Large intestine (tissue), 12 donors: ENCODE data around the gene CHST4. TPM values are rescaled to one million over a fixed set of nuclear protein-coding genes. Genes with fewer than 3 reads are reported as not detected.

Source experiments
- DNase-seq, 2 donors: peaks; one replicate each; pipeline versions ENCODE4 v3.0.0 to v3.0.0-alpha.2; 2013
- H3K27ac ChIP-seq: one replicate; pipeline ENCODE4 v1.5.1; 2013; ENCODE audit warnings: low read length
- H3K27me3 ChIP-seq: 2 replicates; pipeline ENCODE4 v1.6.1; 2013; ENCODE audit warnings: low read length; ENCODE audit not compliant: control insufficient read depth, insufficient read depth
- H3K36me3 ChIP-seq: 2 replicates; pipeline ENCODE4 v1.6.1; 2013; ENCODE audit warnings: low read length; ENCODE audit not compliant: control insufficient read depth, insufficient read depth
- H3K4me1 ChIP-seq: one replicate; pipeline ENCODE4 v1.6.1; 2013; ENCODE audit warnings: low read length; ENCODE audit not compliant: control insufficient read depth, insufficient read depth
- H3K4me3 ChIP-seq: one replicate; pipeline ENCODE4 v1.5.1; 2013; ENCODE audit warnings: low read length
- H3K9me3 ChIP-seq: one replicate; pipeline ENCODE4 v1.6.1; 2013; ENCODE audit warnings: mild to moderate bottlenecking, low read depth, low read length, moderate library complexity; ENCODE audit not compliant: control insufficient read depth
- WGBS: methylation state at CpG from one replicate; pipeline ENCODE4 v1.1.5; 2013; ENCODE audit warnings: low lambda C conversion rate; ENCODE audit not compliant: insufficient coverage; 5-methylcytosine and 5-hydroxymethylcytosine counted together
- long read RNA-seq, 11 donors: transcript quantifications; one replicate each; lab custom pipeline, GENCODE V29; 2026
- polyA plus RNA-seq: library from polyadenylated mRNA; unstranded; fragments of 120-200 nt; gene quantifications from one replicate; pipeline ENCODE4 v1.2.1, GENCODE V29; 2013

The CHST4 gene
- polyA plus RNA-seq, result 0.12 TPM
- long read RNA-seq, donor 1, result 0 reads
- long read RNA-seq, donor 2, result 0 reads
- long read RNA-seq, donor 3, result 0 reads
- long read RNA-seq, donor 4, result 0 reads
- long read RNA-seq, donor 5, result 0 reads
- long read RNA-seq, donor 6, result 0 reads
- long read RNA-seq, donor 7, result 0 reads
- long read RNA-seq, donor 8, result 0 reads
- long read RNA-seq, donor 9, result 0 reads
- long read RNA-seq, donor 10, result 0 reads
- long read RNA-seq, donor 11, result 0 reads

- WGBS, result 13% methylated on average over 3 of the region's 9 CpGs
- Histone ChIP-seq H3K4me3 (no peak within 1 kb of the TSS), H3K27ac (no peak within 1 kb of the TSS), H3K4me1 (no peaks in the 10 kb centered on the region), H3K36me3 (no peaks in the 10 kb centered on the region), H3K27me3 (peaks cover 36% of the 10 kb centered on the region), H3K9me3 (no peaks in the 10 kb centered on the region)
- DNase-seq, result no peak
These were observed at the start of gene CHST4 for GRCh38 chr16:71526111-71526631. Gene CHST4 (plus strand): TSS chr16:71526426. CDS start chr16:71536678, 10,252 bp downstream.

GRCh38 chr16:71476457-71477124 lies 49.6 kb upstream of the CHST4 start:
- no peak for DNase-seq
- Histone ChIP-seq H3K4me3 (no peak overlapping the region), H3K4me1 (no peaks in the 10 kb centered on the region), H3K27me3 (no peaks in the 10 kb centered on the region), H3K9me3 (no peaks in the 10 kb centered on the region), H3K27ac (no peak overlapping the region), H3K36me3 (peaks cover 37% of the 10 kb centered on the region)
- 89% methylated on average over 1 of the region's 4 CpGs for WGBS

- Histone ChIP-seq H3K4me1 (peaks cover 7% of the 10 kb centered on the region), H3K27ac (no peak overlapping the region), H3K9me3 (no peaks in the 10 kb centered on the region), H3K36me3 (peaks cover 35% of the 10 kb centered on the region), H3K4me3 (no peak overlapping the region), H3K27me3 (no peaks in the 10 kb centered on the region)
- 30% methylated on average over 1 of the region's 3 CpGs for WGBS
- DNase-seq, result peak; percentile 42 to 63
These were observed 46.8 kb upstream of the CHST4 start for GRCh38 chr16:71479420-71479819.

- no peak overlapping the region for H3K27ac ChIP-seq
- H3K36me3 ChIP-seq, result peaks cover 25% of the 10 kb centered on the region
- H3K4me3 ChIP-seq, result no peak overlapping the region
- DNase-seq, result no peak
- H3K27me3 ChIP-seq, result no peaks in the 10 kb centered on the region
- WGBS, result no CpG with 5 or more reads among the region's 2 CpGs
- no peaks in the 10 kb centered on the region for H3K9me3 ChIP-seq
- peaks cover 7% of the 10 kb centered on the region for H3K4me1 ChIP-seq
These were observed 45.3 kb upstream of the CHST4 start for GRCh38 chr16:71480956-71481355.

DNA sequence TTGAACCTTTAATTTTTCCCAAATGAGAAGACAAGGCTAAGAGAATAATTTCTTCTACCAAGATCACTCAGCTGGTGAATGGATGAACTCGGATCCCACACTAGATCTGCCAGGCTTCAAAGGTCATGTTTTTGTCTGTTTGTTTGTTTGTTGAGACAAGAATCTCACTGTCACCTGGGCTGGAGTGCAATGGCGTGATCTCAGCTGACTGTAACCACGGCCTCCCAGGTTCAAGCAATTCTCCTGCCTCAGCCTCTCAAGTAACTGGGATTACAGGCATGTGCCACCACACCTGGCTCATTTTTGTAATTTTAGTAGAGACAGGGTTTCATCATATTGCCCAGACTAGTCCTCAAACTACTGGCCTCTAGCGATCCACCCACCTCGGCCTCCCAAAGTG lies 43.7 kb upstream of the CHST4 start:
- H3K27me3 ChIP-seq, result no peaks in the 10 kb centered on the region
- no peaks in the 10 kb centered on the region for H3K9me3 ChIP-seq
- no peak overlapping the region for H3K4me3 ChIP-seq
- H3K36me3 ChIP-seq, result peaks cover 11% of the 10 kb centered on the region
- no peak overlapping the region for H3K27ac ChIP-seq
- no CpG with 5 or more reads among the region's 5 CpGs for WGBS
- H3K4me1 ChIP-seq, result peaks cover 7% of the 10 kb centered on the region
- no peak for DNase-seq

GRCh38 chr16:71484006-71484893 lies 42.0 kb upstream of the CHST4 start:
- DNase-seq, result peak; percentile 88 to 94
- no CpG with 5 or more reads among the region's 44 CpGs for WGBS
- H3K4me3 ChIP-seq, result peak overlapping the region; percentile 100
- H3K36me3 ChIP-seq, result no peaks in the 10 kb centered on the region
- H3K27ac ChIP-seq, result peak overlapping the region; percentile 100
- H3K4me1 ChIP-seq, result peaks cover 7% of the 10 kb centered on the region
- H3K9me3 ChIP-seq, result no peaks in the 10 kb centered on the region
- no peaks in the 10 kb centered on the region for H3K27me3 ChIP-seq

- DNase-seq, result no peak
- no CpG with 5 or more reads among the region's 22 CpGs for WGBS
- Histone ChIP-seq H3K27ac (no peak within 1 kb of the TSS), H3K4me3 (no peak within 1 kb of the TSS), H3K9me3 (no peaks in the 10 kb centered on the region), H3K4me1 (no peaks in the 10 kb centered on the region), H3K36me3 (no peaks in the 10 kb centered on the region), H3K27me3 (no peaks in the 10 kb centered on the region)
These were observed 37.1 kb upstream of the CHST4 start, which contains the start of gene ZNF19 for GRCh38 chr16:71489122-71489521. Gene ZNF19 (minus strand): TSS chr16:71489324. CDS start chr16:71482114, 7,210 bp downstream.

DNA sequence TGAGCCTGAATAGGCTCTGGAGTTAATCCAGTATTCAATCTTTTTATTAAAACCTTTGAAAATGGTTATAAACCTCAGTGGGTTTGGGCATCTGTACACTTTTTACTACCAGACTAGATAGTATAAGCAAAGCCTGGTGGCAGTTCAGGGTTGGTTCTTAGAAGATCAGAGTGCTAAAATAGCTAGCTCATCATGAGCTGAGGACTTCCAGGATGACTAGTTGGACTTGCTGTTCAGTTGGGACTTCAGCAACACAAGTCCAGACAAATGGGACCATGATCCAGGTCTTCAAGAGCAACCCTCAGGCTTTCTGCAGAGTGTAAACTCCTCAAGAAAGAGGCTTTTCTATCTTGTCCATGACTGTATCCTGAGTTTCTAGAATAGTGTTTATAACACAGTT lies 35.9 kb upstream of the CHST4 start:
- Histone ChIP-seq H3K4me3 (no peak overlapping the region), H3K36me3 (no peaks in the 10 kb centered on the region), H3K9me3 (no peaks in the 10 kb centered on the region), H3K27ac (no peak overlapping the region), H3K4me1 (no peaks in the 10 kb centered on the region), H3K27me3 (no peaks in the 10 kb centered on the region)
- no peak for DNase-seq

DNA sequence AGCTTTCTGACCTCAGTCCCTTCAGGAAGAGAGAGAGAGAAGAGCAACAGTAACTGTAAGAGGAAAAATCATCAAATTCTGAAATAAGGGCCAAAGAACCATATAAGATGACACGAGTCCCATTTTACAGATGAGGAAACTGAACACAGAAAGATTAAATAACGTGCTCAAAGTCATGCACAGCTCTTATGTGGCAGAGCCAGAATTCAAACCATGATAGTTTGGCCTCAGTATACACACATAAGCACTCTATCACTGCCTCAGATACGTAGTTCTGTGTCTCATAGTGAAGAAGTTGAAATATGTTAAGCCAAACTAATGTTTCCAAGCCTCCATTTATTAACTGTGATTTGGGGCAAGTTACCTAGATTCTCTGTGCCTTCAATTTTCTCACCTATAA lies 35.2 kb upstream of the CHST4 start:
- no CpG with 5 or more reads among the region's 3 CpGs for WGBS
- Histone ChIP-seq H3K27ac (no peak overlapping the region), H3K4me1 (no peaks in the 10 kb centered on the region), H3K9me3 (no peaks in the 10 kb centered on the region), H3K27me3 (no peaks in the 10 kb centered on the region), H3K4me3 (no peak overlapping the region), H3K36me3 (no peaks in the 10 kb centered on the region)
- no peak for DNase-seq

DNA sequence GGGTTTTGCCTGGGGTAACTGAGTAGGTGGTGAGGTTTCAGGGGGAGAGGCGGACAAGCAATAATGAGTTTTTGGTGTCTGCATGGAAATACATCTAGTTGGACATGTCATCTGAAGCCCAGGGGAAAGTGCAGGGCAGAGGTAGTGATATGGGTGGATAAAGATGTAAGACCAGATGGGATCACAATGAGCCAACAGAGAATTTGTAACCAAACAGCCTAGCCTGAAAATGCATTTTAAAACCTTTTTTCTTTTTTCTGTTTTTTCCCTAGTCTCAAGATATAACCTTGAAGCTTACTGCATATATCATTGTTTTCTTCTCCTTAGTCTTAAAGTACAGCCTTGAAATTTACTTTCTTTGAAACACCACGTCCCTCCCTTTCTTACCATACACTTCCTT lies 33.4 kb upstream of the CHST4 start:
- 78% methylated on average over 1 of the region's 2 CpGs for WGBS
- Histone ChIP-seq H3K9me3 (no peaks in the 10 kb centered on the region), H3K36me3 (no peaks in the 10 kb centered on the region), H3K27me3 (no peaks in the 10 kb centered on the region), H3K27ac (no peak overlapping the region), H3K4me1 (no peaks in the 10 kb centered on the region), H3K4me3 (no peak overlapping the region)
- no peak for DNase-seq
